Endothelial cell of umbilical vein (primary cell): ENCODE measurements around the gene DBX1. TPM values are rescaled to one million over a fixed set of nuclear protein-coding genes. Genes with fewer than 3 reads are reported as not detected.

ENCODE experiments used
- BruUV-seq: library from RNA; stranded (reverse); fragments of 400-500 nt; replicated peaks from 2 replicates; lab custom pipeline; 2021; lab: Mats Ljungman, UMichigan
- CTCF ChIA-PET: fragments of 300-600, 350-600 bp; sonication (Branson Sonifier 250); formaldehyde crosslinking; loops from one replicate; lab custom pipeline; 2021; ENCODE audit warnings: antibody characterized with exemption, inconsistent platforms; lab: Charles Lee
- POLR2A ChIA-PET: fragments of 300-600, 350-600 bp; sonication (Branson Sonifier 250); formaldehyde crosslinking; loops from one replicate; lab custom pipeline; 2021; ENCODE audit warnings: antibody characterized with exemption, inconsistent platforms; lab: Charles Lee
- DNase-seq: peaks from one replicate; pipeline ENCODE4 v3.0.0-alpha.2; 2011; ENCODE audit warnings: low read depth, low spot score
- FAIRE-seq: peaks from 2 replicates; lab custom pipeline; 2011; peaks lifted over from hg19 to GRCh38; lab: Jason Lieb, UNC
- H2AFZ ChIP-seq: 2 replicates; pipeline ENCODE4 v1.6.0; 2012; ENCODE audit warnings: low read depth, low read length, control low read depth, inconsistent platforms
- H3K27ac ChIP-seq: 2 replicates; pipeline ENCODE4 v1.5.1; 2011; ENCODE audit warnings: low read depth, mild to moderate bottlenecking, control low read depth, low read length, moderate library complexity; ENCODE audit not compliant: insufficient read depth
- H3K27me3 ChIP-seq, 2 experiments: 2 replicates each; pipeline versions ENCODE4 v1.6.0 to v1.6.1; 2011; ENCODE audit warnings: low read length in 2 of 2, mixed read lengths in 1 of 2; ENCODE audit not compliant: control insufficient read depth in 2 of 2, insufficient read depth in 2 of 2
- H3K36me3 ChIP-seq, 2 experiments: 2 replicates in 1 of 2; 3 replicates in 1 of 2; pipeline ENCODE4 v1.5.1; 2011; ENCODE audit warnings: low read length in 2 of 2, mild to moderate bottlenecking in 1 of 2, moderate library complexity in 1 of 2; ENCODE audit not compliant: control insufficient read depth in 2 of 2, insufficient read depth in 2 of 2; ENCODE audit errors: extremely low read depth in 1 of 2
- H3K4me1 ChIP-seq: 3 replicates; pipeline ENCODE4 v1.5.1; 2011; ENCODE audit warnings: mild to moderate bottlenecking, low read length; ENCODE audit not compliant: control insufficient read depth, insufficient read depth; ENCODE audit errors: extremely low read depth
- H3K4me2 ChIP-seq: 2 replicates; pipeline ENCODE4 v1.6.1; 2011; ENCODE audit warnings: low read length, control low read depth, mixed read lengths; ENCODE audit not compliant: insufficient read depth
- H3K4me3 ChIP-seq, 3 experiments: fragments of 200-600 bp in 1 of 3; sonication (generic), shearing (Covaris generic) in 1 of 3; replicated peaks in 1 of 3; 2 replicates each; pipeline ENCODE4 v1.5.1; 2011 to 2016; ENCODE audit warnings: control low read depth in 3 of 3, low read length in 3 of 3, mild to moderate bottlenecking in 2 of 3, inconsistent platforms in 1 of 3, low read depth in 1 of 3, moderate library complexity in 1 of 3; ENCODE audit not compliant: insufficient read depth in 1 of 3
- H3K79me2 ChIP-seq: 2 replicates; pipeline ENCODE4 v1.6.0; 2012; ENCODE audit warnings: low read length, inconsistent platforms; ENCODE audit not compliant: control insufficient read depth, insufficient read depth
- H3K9ac ChIP-seq: replicated peaks from 2 replicates; pipeline ENCODE3; 2011; ENCODE audit warnings: low read length, control low read depth; ENCODE audit not compliant: insufficient read depth; ENCODE audit errors: extremely low read depth
- H3K9me1 ChIP-seq: replicated peaks from 3 replicates; pipeline ENCODE4 v1.6.0; 2011; ENCODE audit warnings: mild to moderate bottlenecking, low read length; ENCODE audit not compliant: control insufficient read depth, insufficient read depth; ENCODE audit errors: extremely low read depth
- H3K9me3 ChIP-seq: replicated peaks from 2 replicates; pipeline ENCODE4 v1.5.1; 2012; ENCODE audit warnings: low read length, inconsistent platforms; ENCODE audit not compliant: control insufficient read depth, insufficient read depth
- H4K20me1 ChIP-seq: replicated peaks from 2 replicates; pipeline ENCODE3; 2011; ENCODE audit warnings: mild to moderate bottlenecking, low read length; ENCODE audit not compliant: control insufficient read depth, insufficient read depth; ENCODE audit errors: extremely low read depth
- CTCF ChIP-seq, 2 donors: IDR thresholded peaks; 1 replicate in 1 of 2; 2 replicates in 1 of 2; pipeline ENCODE4 v1.5.1; 2011; ENCODE audit warnings: low read length in 2 of 2, mild to moderate bottlenecking in 2 of 2, moderate library complexity in 2 of 2, control low read depth in 1 of 2, inconsistent platforms in 1 of 2, low read depth in 1 of 2; ENCODE audit not compliant: insufficient read depth in 1 of 2; ENCODE audit errors: extremely low read depth in 1 of 2
- EZH2 ChIP-seq: IDR thresholded peaks from 2 replicates; pipeline ENCODE4 v1.6.1; 2012; ENCODE audit warnings: borderline replicate concordance, low read depth, mild to moderate bottlenecking, moderate library complexity, low read length, inconsistent platforms; ENCODE audit not compliant: severe bottlenecking
- FOS ChIP-seq: IDR thresholded peaks from 2 replicates; pipeline ENCODE4 v1.6.1; 2011; ENCODE audit warnings: mild to moderate bottlenecking, low read length, moderate library complexity, borderline replicate concordance; ENCODE audit not compliant: insufficient read depth
- GATA2 ChIP-seq: IDR thresholded peaks from 2 replicates; pipeline ENCODE4 v1.7.0; 2011; ENCODE audit warnings: low read depth, mild to moderate bottlenecking, moderate library complexity, mixed read lengths, low read length; ENCODE audit not compliant: insufficient read length, insufficient read depth
- JUN ChIP-seq: IDR thresholded peaks from 2 replicates; pipeline ENCODE4 v1.6.1; 2011; ENCODE audit warnings: borderline replicate concordance, low read depth; ENCODE audit not compliant: insufficient read length, insufficient read depth
- MAX ChIP-seq: IDR thresholded peaks from 2 replicates; pipeline ENCODE4 v1.6.1; 2011; ENCODE audit not compliant: insufficient read depth, insufficient read length
- MYC ChIP-seq: IDR thresholded peaks from one replicate; pipeline ENCODE4 v1.6.1; 2011; ENCODE audit warnings: mild to moderate bottlenecking, low read depth, low read length
- POLR2A ChIP-seq: IDR thresholded peaks from 2 replicates; pipeline ENCODE4 v1.6.1; 2012; ENCODE audit warnings: low read depth, mild to moderate bottlenecking, control low read depth, low read length
- POLR2AphosphoS5 ChIP-seq: IDR thresholded peaks from 2 replicates; pipeline ENCODE4 v1.6.1; 2012; ENCODE audit warnings: low read depth, mild to moderate bottlenecking, control low read depth, low read length, moderate library complexity; ENCODE audit not compliant: insufficient read depth
- dilution Hi-C: fragments of 300-500 bp; cut with MboI; formaldehyde crosslinking; loops from one replicate; pipeline ENCODE4 v1.15.0; 2019; ENCODE audit warnings: low sequenced_read_pairs; ENCODE audit not compliant: extremely low pct_ligation_motif_present
- intact Hi-C: fragments of 100-400 bp; cut with micrococcal nuclease; formaldehyde crosslinking; loops from one replicate; pipeline ENCODE4 v1.10.0; 2022
- polyA plus RNA-seq, 4 experiments: library from polyadenylated mRNA; depleted of rRNA in 3 of 4; stranded (reverse) in 3 of 4; unstranded in 1 of 4; fragments of >200 nt; gene quantifications; 2 replicates each; pipeline versions ENCODE4 v1.2.1 to v1.2.3, GENCODE V29; 2011 to 2012; ENCODE audit warnings: missing spikeins in 1 of 4
- total RNA-seq: library from RNA; stranded (reverse); gene quantifications from 2 replicates; pipeline ENCODE4 v1.2.3, GENCODE V29; 2021

DBX1 gene
- total and polyA plus RNA-seq, 2 donors (not counting 3 experiments of a cell fraction or from before 2014, with no cell fraction given), result not detected

- no TSS peak for BruUV-seq
- no peaks in the 10 kb centered on the region for H3K4me1 ChIP-seq
- CTCF ChIA-PET, result no interaction called here
- no peak for FAIRE-seq
- H4K20me1 ChIP-seq, result no peaks in the 10 kb centered on the region
- H3K79me2 ChIP-seq, result no peaks in the 10 kb centered on the region
- H3K27me3 ChIP-seq, result peaks cover 4 to 10% of the 10 kb centered on the region in 2 experiments
- DNase-seq, result no peak
- no peak overlapping the region for H3K9ac ChIP-seq
- TF ChIP-seq MAX (no peak), POLR2A (no peak), MYC (no peak), FOS (no peak), POLR2AphosphoS5 (no peak), GATA2 (no peak), CTCF (IDR thresholded peaks at IDR 0.05; ENCODE audit: extremely low read depth in 1 of 2, insufficient read depth in 1 of 2, low read depth in 1 of 2, low read length in 2 of 2) (no peak), EZH2 (no peak), JUN (no peak)
- no peaks in the 10 kb centered on the region for H3K9me1 ChIP-seq
- no peak overlapping the region for H3K4me2 ChIP-seq
- H3K9me3 ChIP-seq, result no peaks in the 10 kb centered on the region
- dilution Hi-C loops (no loop called here), intact Hi-C loops (no loop called here)
- H3K4me3 ChIP-seq, result no peak overlapping the region
- POLR2A ChIA-PET, result no interaction called here
- no peak overlapping the region for H3K27ac ChIP-seq
- no peaks in the 10 kb centered on the region for H3K36me3 ChIP-seq
- H2AFZ ChIP-seq, result no peak overlapping the region
Observed at GRCh38 chr11:20192151-20192550, 31.9 kb upstream of the DBX1 start.
